Activated naive CD8-positive, alpha-beta T cell treated with anti-CD3 and anti-CD28 coated beads, Interleukin-2, amount 10 ng/mL, durations not matched to agents 7 days and 5 days (primary cell): ENCODE results near the gene BTG4. TPM values are rescaled to one million over a fixed set of nuclear protein-coding genes. Genes with fewer than 3 reads are reported as not detected.
A peak's percentile ranks its signal among the peaks of the same experiment; 100 is the strongest.

Experiments used
- ATAC-seq: fragments of 150-1000 bp; cut with Tn5 transposase; one replicate; pipeline ENCODE4 v1.10.0; 2021; ENCODE audit warnings: low read depth, moderate library complexity
- POLR2A ChIA-PET: fragments of 350-600 bp; sonication (Branson Sonifier 250); formaldehyde crosslinking; loops from one replicate; lab custom pipeline; 2021; ENCODE audit warnings: antibody characterized with exemption; lab: Charles Lee
- DNase-seq: peaks from one replicate; pipeline ENCODE4 v3.0.0; 2021
- H3K27ac Mint-ChIP-seq: one replicate; pipeline ENCODE4 v1.8.0; 2022; ENCODE audit warnings: mild to moderate bottlenecking, mixed read lengths
- H3K27me3 Mint-ChIP-seq: one replicate; pipeline ENCODE4 v1.8.0; 2022; ENCODE audit warnings: mild to moderate bottlenecking, moderate library complexity, mixed read lengths
- H3K36me3 Mint-ChIP-seq: one replicate; pipeline ENCODE4 v1.8.0; 2021; ENCODE audit warnings: mild to moderate bottlenecking, mixed read lengths
- H3K4me1 Mint-ChIP-seq: one replicate; pipeline ENCODE4 v1.8.0; 2021; ENCODE audit warnings: mixed read lengths
- H3K4me3 Mint-ChIP-seq: one replicate; pipeline ENCODE4 v1.8.0; 2022; ENCODE audit warnings: mild to moderate bottlenecking, moderate library complexity, mixed read lengths
- H3K9me3 Mint-ChIP-seq: one replicate; pipeline ENCODE4 v1.8.0; 2021; ENCODE audit warnings: mixed read lengths
- total RNA-seq, 2 experiments: library from RNA; stranded (reverse); gene quantifications; one replicate each; pipeline ENCODE4 v1.2.3, GENCODE V29; 2021

The BTG4 gene
- total RNA-seq, 2 experiments from 2014 or later: 0.31 TPM; not detected in 1

- peaks cover 30% of the 10 kb centered on the region for H3K36me3 Mint-ChIP-seq
- H3K4me3 Mint-ChIP-seq: peak overlapping the region; percentile 86
- DNase-seq (no peak), ATAC-seq (no peak)
- H3K27me3 Mint-ChIP-seq: peaks cover 5% of the 10 kb centered on the region
- H3K27ac Mint-ChIP-seq: peak overlapping the region; percentile 8
- H3K9me3 Mint-ChIP-seq: no peaks in the 10 kb centered on the region
- POLR2A ChIA-PET: interaction anchor here (3.6 kb wide), 1 partner anchor 29 kb away, joined by 35 read pairs; the partner anchor contains the start of genes BTG4 and HOATZ
- peaks cover 44% of the 10 kb centered on the region for H3K4me1 Mint-ChIP-seq
These were observed 30.6 kb upstream of the BTG4 start for GRCh38 chr11:111542606-111543275.

DNA sequence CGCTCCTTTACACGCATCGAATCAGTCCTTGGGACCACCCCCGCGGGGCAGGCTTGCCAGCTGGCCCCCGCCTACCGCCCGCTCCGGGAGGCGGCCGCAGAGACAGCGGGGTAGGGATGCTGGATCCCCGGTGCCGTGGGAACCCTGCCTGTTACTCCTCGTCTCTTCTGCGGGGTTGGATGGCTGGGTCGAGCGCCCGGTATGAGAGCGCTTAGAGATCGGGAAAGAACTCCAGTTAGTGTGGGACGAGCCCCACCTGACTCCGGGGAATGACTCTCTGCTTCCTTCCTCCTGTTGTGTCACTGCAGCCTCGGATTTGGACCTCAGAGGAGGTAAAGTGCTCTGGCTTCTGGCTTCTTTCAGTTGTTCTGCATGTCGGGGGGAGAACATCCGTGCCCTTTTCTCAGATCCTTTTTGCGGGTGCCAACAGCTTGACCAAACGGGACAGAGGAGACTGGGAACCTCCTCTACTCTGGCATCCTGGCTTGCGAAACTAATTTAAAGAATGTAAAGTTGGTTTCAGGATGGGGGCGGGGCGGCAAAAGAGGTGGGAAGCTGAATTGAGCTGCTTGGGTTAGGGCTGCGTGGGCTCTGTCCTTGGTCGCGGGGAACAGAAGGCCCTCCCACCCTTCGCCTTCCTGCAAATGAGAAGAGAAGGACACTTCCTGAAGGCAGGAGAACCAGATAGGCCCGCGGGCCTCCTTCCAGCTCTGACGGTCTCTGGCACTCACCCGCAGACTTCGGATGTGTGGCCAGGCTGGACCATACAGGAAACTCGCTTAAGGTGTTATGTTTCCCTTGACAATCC lies 29.3 kb upstream of the BTG4 start:
- H3K4me3 Mint-ChIP-seq: peak overlapping the region; percentile 86
- H3K9me3 Mint-ChIP-seq: no peaks in the 10 kb centered on the region
- POLR2A ChIA-PET: interaction anchor here (0.7 to 3.6 kb wide), 5 partner anchors 9 to 39 kb away, joined by 3 to 35 read pairs (median 6); partner anchors contain the start of genes BTG4 and HOATZ
- H3K36me3 Mint-ChIP-seq: peaks cover 23% of the 10 kb centered on the region
- peaks cover 49% of the 10 kb centered on the region for H3K4me1 Mint-ChIP-seq
- ATAC-seq (no peak), DNase-seq (peak; percentile 55)
- peak overlapping the region; percentile 69 for H3K27ac Mint-ChIP-seq
- peaks cover 5% of the 10 kb centered on the region for H3K27me3 Mint-ChIP-seq

GRCh38 chr11:111540937-111541253 lies 28.7 kb upstream of the BTG4 start:
- Mint-ChIP-seq H3K36me3 (peaks cover 19% of the 10 kb centered on the region), H3K9me3 (no peaks in the 10 kb centered on the region), H3K27ac (peak overlapping the region; percentile 11), H3K27me3 (peaks cover 7% of the 10 kb centered on the region), H3K4me3 (peak overlapping the region; percentile 86), H3K4me1 (peaks cover 49% of the 10 kb centered on the region)
- POLR2A ChIA-PET: interaction anchor here (1.0 to 3.6 kb wide), 7 partner anchors 8 to 86 kb away, joined by 3 to 35 read pairs (median 10); partner anchors contain the start of genes BTG4 and HOATZ
- DNase-seq: no peak
- ATAC-seq: peak; percentile 2

GRCh38 chr11:111540114-111540936 lies 28.1 kb upstream of the BTG4 start, which contains the start of gene LAYN:
Gene LAYN (plus strand): TSS chr11:111540720. CDS start chr11:111540844, 124 bp downstream.
- DNase-seq (peak; percentile 84), ATAC-seq (peak; percentile 51)
- H3K36me3 Mint-ChIP-seq: peaks cover 16% of the 10 kb centered on the region
- peaks cover 49% of the 10 kb centered on the region for H3K4me1 Mint-ChIP-seq
- peak within 1 kb of the TSS; percentile 86 for H3K4me3 Mint-ChIP-seq
- H3K27me3 Mint-ChIP-seq: peaks cover 9% of the 10 kb centered on the region
- peak within 1 kb of the TSS; percentile 88 for H3K27ac Mint-ChIP-seq
- H3K9me3 Mint-ChIP-seq: no peaks in the 10 kb centered on the region
- POLR2A ChIA-PET: interaction anchor here (1.6 to 3.6 kb wide), 6 partner anchors 7 to 85 kb away, joined by 6 to 35 read pairs (median 11); partner anchors contain the start of genes BTG4 and HOATZ

- POLR2A ChIA-PET: interaction anchor here (0.6 to 3.6 kb wide), 8 partner anchors 8 to 84 kb away, joined by 3 to 35 read pairs (median 4); partner anchors contain the start of genes BTG4 and HOATZ
- DNase-seq (peak; percentile 58), ATAC-seq (peak; percentile 54)
- H3K36me3 Mint-ChIP-seq: peaks cover 10% of the 10 kb centered on the region
- peaks cover 51% of the 10 kb centered on the region for H3K4me1 Mint-ChIP-seq
- H3K27ac Mint-ChIP-seq: peak overlapping the region; percentile 88
- no peaks in the 10 kb centered on the region for H3K9me3 Mint-ChIP-seq
- peak overlapping the region; percentile 86 for H3K4me3 Mint-ChIP-seq
- peaks cover 13% of the 10 kb centered on the region for H3K27me3 Mint-ChIP-seq
These were observed 27.4 kb upstream of the BTG4 start for GRCh38 chr11:111539426-111540113.

GRCh38 chr11:111538407-111539114 lies 26.4 kb upstream of the BTG4 start:
- H3K4me3 Mint-ChIP-seq: peak overlapping the region; percentile 65
- POLR2A ChIA-PET: interaction anchor here (0.6 to 3.6 kb wide), 6 partner anchors 7 to 25 kb away, joined by 3 to 35 read pairs (median 4); partner anchors contain the start of genes BTG4 and HOATZ

GRCh38 chr11:111537336-111537860 lies 25.2 kb upstream of the BTG4 start:
- POLR2A ChIA-PET: no interaction called here
- DNase-seq: no peak
- Mint-ChIP-seq H3K4me3 (no peak overlapping the region), H3K4me1 (peaks cover 49% of the 10 kb centered on the region), H3K9me3 (no peaks in the 10 kb centered on the region), H3K36me3 (peaks cover 3% of the 10 kb centered on the region), H3K27me3 (peaks cover 17% of the 10 kb centered on the region), H3K27ac (peak overlapping the region; percentile 88)
- ATAC-seq: no peak

More at GRCh38 chr11:111538407-111539114, 26.4 kb upstream of the BTG4 start:
- Mint-ChIP-seq H3K4me1 (peaks cover 51% of the 10 kb centered on the region), H3K36me3 (peaks cover 3% of the 10 kb centered on the region), H3K27me3 (peaks cover 17% of the 10 kb centered on the region), H3K27ac (peak overlapping the region; percentile 88), H3K9me3 (no peaks in the 10 kb centered on the region)
- ATAC-seq (peak; percentile 67), DNase-seq (no peak)

- POLR2A ChIA-PET: no interaction called here
- Mint-ChIP-seq H3K27ac (no peak overlapping the region), H3K36me3 (no peaks in the 10 kb centered on the region), H3K4me1 (peaks cover 49% of the 10 kb centered on the region), H3K4me3 (no peak overlapping the region), H3K9me3 (no peaks in the 10 kb centered on the region), H3K27me3 (peaks cover 14% of the 10 kb centered on the region)
- no peak for ATAC-seq
- no peak for DNase-seq
These were observed 23.1 kb upstream of the BTG4 start for GRCh38 chr11:111535281-111535680.

DNA sequence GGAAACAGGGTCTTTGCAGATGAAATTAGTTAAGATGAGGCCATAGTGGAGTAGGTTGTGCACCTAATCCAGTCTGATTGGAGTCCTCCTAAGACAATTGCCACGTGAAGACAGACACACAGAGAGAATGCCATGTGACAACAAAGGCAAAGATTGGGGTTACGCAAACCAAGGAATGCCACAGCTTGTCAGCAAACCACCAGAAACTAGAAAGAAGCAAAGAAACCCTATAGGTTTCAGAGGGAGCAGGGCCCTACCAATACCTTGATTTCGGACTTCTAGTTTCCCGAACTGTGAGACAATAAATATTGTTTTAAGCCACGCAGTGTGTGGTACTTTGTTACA lies 20.2 kb upstream of the BTG4 start:
- peak overlapping the region; percentile 55 for H3K4me3 Mint-ChIP-seq
- no peaks in the 10 kb centered on the region for H3K9me3 Mint-ChIP-seq
- ATAC-seq: peak; percentile 9
- H3K4me1 Mint-ChIP-seq: peaks cover 41% of the 10 kb centered on the region
- POLR2A ChIA-PET: interaction anchor here (1.1 to 5.0 kb wide), 4 partner anchors 7 to 20 kb away, joined by 3 to 40 read pairs (median 8); partner anchors contain the start of genes BTG4 and LAYN
- peaks cover 14% of the 10 kb centered on the region for H3K27me3 Mint-ChIP-seq
- peak overlapping the region; percentile 95 for H3K27ac Mint-ChIP-seq
- H3K36me3 Mint-ChIP-seq: no peaks in the 10 kb centered on the region
- no peak for DNase-seq

- Mint-ChIP-seq H3K36me3 (no peaks in the 10 kb centered on the region), H3K27me3 (peaks cover 14% of the 10 kb centered on the region), H3K4me1 (peaks cover 39% of the 10 kb centered on the region), H3K27ac (peak overlapping the region; percentile 95), H3K9me3 (no peaks in the 10 kb centered on the region), H3K4me3 (peak overlapping the region; percentile 55)
- peak; percentile 56 for DNase-seq
- POLR2A ChIA-PET: interaction anchor here (0.6 to 5.0 kb wide), 5 partner anchors 8 to 153 kb away, joined by 3 to 40 read pairs (median 3); partner anchors contain the start of genes BTG4, LAYN and POU2AF1
- ATAC-seq: peak; percentile 98
These were observed 19.6 kb upstream of the BTG4 start for GRCh38 chr11:111531687-111532364.

DNA sequence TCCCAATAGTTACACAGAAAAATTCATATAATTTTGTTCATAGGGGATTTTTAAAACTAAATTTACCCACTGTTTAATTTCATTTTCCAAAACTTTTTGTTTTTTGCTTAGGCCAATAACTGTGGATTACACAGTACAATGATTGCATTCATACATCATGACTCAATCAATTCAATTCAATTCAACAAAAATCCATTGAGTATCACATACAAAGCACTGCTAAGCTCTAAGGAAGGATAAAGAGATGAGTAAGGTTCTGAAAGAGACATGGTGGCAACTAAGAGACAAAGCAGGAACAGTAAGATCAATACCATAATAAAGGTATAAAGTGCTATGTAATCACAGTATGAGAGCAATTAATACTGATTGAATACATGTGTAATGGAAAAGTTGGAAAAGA lies 18.9 kb upstream of the BTG4 start:
- Mint-ChIP-seq H3K4me1 (peaks cover 44% of the 10 kb centered on the region), H3K27ac (peak overlapping the region; percentile 59), H3K27me3 (peaks cover 12% of the 10 kb centered on the region), H3K9me3 (no peaks in the 10 kb centered on the region), H3K36me3 (no peaks in the 10 kb centered on the region), H3K4me3 (peak overlapping the region; percentile 24)
- no peak for DNase-seq
- ATAC-seq: no peak
- POLR2A ChIA-PET: interaction anchor here (0.6 to 5.0 kb wide), 5 partner anchors 8 to 152 kb away, joined by 3 to 40 read pairs (median 3); partner anchors contain the start of genes BTG4, LAYN and POU2AF1
